Measurements from ENCODE around the gene SENP1. TPM values are rescaled to one million over a fixed set of nuclear protein-coding genes. Genes with fewer than 3 reads are reported as not detected.

Gene SENP1
- total and polyA plus RNA-seq, 2 experiments from 2014 or later: 16.7 to 20.4 TPM

DNA sequence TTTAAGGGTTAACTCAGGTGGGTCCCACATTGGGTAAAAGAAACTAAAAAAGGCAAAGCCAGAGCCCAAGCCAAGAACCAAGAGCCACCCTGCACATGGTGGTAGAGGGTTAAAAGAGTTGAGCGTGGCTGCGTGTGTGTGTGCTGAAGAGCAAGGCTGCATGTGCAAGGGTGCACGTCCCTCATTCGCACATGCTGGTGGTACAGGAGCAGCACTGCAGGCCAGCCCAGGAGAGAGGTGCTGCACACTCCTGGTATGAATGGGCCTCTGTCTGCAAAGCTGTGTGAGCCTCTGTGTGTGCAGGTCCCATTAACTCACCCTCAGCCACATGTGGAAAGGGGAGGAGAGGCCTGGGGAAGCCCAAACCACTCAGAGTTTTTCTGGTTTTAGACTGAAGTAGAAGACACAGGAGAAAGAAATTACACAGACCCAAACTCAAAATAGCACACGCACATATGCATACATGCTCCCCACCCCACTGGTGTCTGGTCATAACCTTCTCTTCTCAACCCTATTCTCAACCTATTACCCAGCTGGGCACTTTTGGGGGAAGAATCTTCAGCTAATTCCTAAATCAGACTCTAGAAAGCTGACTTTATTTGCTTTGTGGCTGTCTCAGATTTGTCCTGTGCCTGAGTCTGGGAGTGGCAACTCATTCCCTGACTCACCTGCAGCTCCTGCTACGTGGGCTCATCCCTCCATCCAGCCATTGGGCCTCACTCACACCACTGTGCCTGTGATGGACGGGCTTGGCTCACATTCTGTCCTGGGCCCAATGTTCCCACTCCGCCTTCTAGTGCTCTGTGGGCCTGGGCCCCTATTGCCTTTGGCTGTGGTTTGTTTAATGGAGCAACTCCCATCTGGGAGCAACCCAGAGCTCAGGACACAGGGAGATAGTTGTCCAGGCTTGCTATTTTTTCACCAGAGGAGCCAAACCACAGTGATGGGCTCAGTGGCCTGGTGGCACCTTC is 70.8 kb downstream of the SENP1 start:
- TF ChIP-seq, protein P1, sequence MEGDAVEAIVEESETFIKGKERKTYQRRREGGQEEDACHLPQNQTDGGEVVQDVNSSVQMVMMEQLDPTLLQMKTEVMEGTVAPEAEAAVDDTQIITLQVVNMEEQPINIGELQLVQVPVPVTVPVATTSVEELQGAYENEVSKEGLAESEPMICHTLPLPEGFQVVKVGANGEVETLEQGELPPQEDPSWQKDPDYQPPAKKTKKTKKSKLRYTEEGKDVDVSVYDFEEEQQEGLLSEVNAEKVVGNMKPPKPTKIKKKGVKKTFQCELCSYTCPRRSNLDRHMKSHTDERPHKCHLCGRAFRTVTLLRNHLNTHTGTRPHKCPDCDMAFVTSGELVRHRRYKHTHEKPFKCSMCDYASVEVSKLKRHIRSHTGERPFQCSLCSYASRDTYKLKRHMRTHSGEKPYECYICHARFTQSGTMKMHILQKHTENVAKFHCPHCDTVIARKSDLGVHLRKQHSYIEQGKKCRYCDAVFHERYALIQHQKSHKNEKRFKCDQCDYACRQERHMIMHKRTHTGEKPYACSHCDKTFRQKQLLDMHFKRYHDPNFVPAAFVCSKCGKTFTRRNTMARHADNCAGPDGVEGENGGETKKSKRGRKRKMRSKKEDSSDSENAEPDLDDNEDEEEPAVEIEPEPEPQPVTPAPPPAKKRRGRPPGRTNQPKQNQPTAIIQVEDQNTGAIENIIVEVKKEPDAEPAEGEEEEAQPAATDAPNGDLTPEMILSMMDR (IDR thresholded peaks at IDR 0.05; ENCODE audit: low read depth, low read length): no peak
- DNase-seq (ENCODE audit: low read depth in 1 of 2, low spot score in 1 of 2): no peak
- H3K9me3 ChIP-seq (ENCODE audit: low read depth): no peaks in the 10 kb centered on the region
- H3K27ac ChIP-seq: no peak overlapping the region
- H3K27me3 ChIP-seq: no peaks in the 10 kb centered on the region
- no peak overlapping the region for H3K4me3 ChIP-seq
- peaks cover 31% of the 10 kb centered on the region for H3K4me1 ChIP-seq (ENCODE audit: low read depth)
- no peaks in the 10 kb centered on the region for H3K36me3 ChIP-seq

DNA sequence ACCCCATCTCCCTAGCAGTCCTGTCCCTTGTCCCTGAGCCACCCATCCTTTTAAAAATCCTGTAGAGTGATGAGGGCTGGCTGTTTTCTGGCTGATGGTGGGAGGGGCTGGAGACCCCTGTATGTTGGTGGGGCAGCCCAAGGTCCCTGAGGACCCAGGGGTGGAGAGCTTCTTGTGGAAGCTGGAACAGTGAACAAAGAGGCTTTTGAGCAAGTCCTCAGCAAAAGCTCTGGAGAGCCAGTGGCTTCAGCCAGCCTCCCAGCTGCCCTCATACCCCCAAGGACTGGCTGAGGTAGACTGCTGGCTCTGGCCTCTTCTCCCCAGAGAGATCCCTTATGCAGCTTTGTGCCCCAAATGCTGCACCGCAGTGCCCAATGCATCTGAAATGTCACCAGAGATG is 72.4 kb downstream of the SENP1 start:
- Histone ChIP-seq H3K4me3 (no peak overlapping the region), H3K9me3 (ENCODE audit: low read depth) (no peaks in the 10 kb centered on the region), H3K36me3 (no peaks in the 10 kb centered on the region), H3K27ac (no peak overlapping the region), H3K27me3 (no peaks in the 10 kb centered on the region), H3K4me1 (ENCODE audit: low read depth) (peaks cover 41% of the 10 kb centered on the region)
- TF ChIP-seq, protein P1 (IDR thresholded peaks at IDR 0.05; ENCODE audit: low read depth, low read length): no peak
- DNase-seq (ENCODE audit: low read depth in 1 of 2, low spot score in 1 of 2): no peak

DNA sequence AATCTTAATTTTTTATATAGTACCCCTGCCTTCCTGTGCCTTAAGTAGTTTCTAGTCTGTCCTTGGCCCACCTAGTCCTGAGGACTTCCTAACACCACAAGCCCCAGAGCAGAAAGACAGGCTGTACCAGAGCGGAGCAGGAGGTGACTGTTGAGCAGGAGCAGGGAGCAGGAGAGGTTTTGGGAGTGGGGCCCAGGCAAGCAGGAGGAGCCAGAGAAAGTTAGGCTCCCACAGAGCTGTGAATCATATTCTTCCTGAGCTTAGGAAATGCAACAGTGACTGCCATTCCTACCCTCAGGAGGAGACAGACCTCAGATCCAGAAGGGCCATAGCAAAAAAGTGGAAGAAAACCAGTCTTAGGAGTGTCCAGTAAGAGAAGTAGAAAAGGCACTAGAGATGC is 73.3 kb downstream of the SENP1 start:
- DNase-seq (ENCODE audit: low read depth in 1 of 2, low spot score in 1 of 2): peak in 1 of 2 donors; percentile 14
- Histone ChIP-seq H3K36me3 (no peaks in the 10 kb centered on the region), H3K4me1 (ENCODE audit: low read depth) (peaks cover 42% of the 10 kb centered on the region), H3K9me3 (ENCODE audit: low read depth) (no peaks in the 10 kb centered on the region), H3K27me3 (no peaks in the 10 kb centered on the region), H3K27ac (no peak overlapping the region), H3K4me3 (no peak overlapping the region)
- TF ChIP-seq, protein P1 (IDR thresholded peaks at IDR 0.05; ENCODE audit: low read depth, low read length): no peak

DNA sequence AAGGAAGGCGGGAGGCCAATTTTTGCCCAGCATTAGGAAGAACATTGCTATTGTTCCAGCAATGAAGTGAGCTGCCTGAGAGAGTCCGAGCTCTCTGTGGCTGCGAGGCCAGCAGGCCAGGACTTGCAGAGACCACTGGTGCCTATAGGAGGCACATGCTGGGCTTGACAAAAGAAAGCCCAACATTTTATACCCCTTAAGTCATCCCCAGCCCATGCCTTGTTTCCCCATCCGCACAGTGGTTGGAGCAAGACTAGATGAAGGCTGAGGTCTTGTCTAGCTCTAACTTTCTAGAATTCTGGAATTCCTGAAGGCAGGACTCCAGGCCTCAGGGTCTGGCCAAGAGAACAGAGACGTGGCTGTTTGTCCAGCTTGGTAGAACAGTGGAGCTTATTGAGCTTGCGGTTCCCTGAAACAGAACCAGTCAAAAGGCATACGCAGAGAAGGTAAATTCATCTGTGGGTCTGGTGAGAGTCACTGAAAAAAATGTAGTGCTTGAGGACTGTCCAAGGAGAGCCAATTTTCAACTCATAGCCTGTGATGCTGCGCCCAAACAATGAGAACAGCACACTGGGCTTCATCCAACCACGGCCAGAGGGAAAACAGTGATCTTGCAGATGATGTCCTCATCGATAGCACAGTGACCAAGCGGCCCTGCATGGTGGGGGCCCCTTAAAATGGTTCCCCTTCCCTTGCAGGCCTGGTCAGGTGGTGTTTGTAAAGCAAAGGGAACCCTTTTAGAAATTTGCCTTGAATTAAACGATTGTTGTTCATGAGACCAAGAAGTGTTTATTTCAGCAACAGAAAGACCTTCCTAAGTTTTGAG is 74.5 kb downstream of the SENP1 start:
- TF ChIP-seq, protein P1 (IDR thresholded peaks at IDR 0.05; ENCODE audit: low read depth, low read length): no peak
- Histone ChIP-seq H3K4me3 (no peak overlapping the region), H3K36me3 (no peaks in the 10 kb centered on the region), H3K27ac (no peak overlapping the region), H3K27me3 (no peaks in the 10 kb centered on the region), H3K9me3 (ENCODE audit: low read depth) (no peaks in the 10 kb centered on the region), H3K4me1 (ENCODE audit: low read depth) (peaks cover 39% of the 10 kb centered on the region)
- no peak for DNase-seq (ENCODE audit: low read depth in 1 of 2, low spot score in 1 of 2)

DNA sequence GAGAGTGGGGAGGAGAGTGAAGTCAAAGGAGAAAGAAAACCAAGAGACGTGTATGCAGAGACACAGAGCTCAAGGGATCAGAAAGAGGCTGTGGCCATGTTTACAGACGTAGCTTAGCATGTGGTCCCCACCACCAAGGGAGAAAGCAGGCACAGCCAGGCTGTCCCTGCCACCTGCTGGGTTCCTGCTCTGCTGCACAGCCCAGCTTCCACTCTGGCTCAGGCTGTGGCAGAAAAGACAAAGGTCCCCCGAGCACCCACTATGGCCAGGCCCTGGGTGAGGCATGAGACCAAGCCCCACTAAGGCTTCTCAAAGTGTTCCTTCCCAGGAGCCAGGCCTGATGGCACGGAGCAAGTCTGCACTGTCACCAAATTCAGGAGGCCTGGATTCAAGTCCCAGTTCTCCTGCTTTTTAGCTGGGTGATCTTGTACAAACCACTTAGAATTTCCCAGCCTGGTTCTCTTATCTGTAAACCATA is 75.7 kb downstream of the SENP1 start:
- Histone ChIP-seq H3K36me3 (no peaks in the 10 kb centered on the region), H3K4me1 (ENCODE audit: low read depth) (peaks cover 42% of the 10 kb centered on the region), H3K27me3 (no peaks in the 10 kb centered on the region), H3K9me3 (ENCODE audit: low read depth) (no peaks in the 10 kb centered on the region), H3K4me3 (no peak overlapping the region), H3K27ac (peak overlapping the region; percentile 56)
- TF ChIP-seq, protein P1 (IDR thresholded peaks at IDR 0.05; ENCODE audit: low read depth, low read length): no peak
- DNase-seq (ENCODE audit: low read depth in 1 of 2, low spot score in 1 of 2): no peak

Data from cardiac muscle cell (in vitro differentiated cells and primary cell).